ENCODE measurements around the gene SESN1. TPM values are rescaled to one million over a fixed set of nuclear protein-coding genes. Genes with fewer than 3 reads are reported as not detected.
A peak's percentile ranks its signal among the peaks of the same experiment; 100 is the strongest.
"Not testable (repeated sequence)": the region's sequence is repeated elsewhere in the genome, so short reads cannot be mapped to it uniquely, and the experiment has no call there.

Gene SESN1
- total RNA-seq, 1 experiment from 2014 or later: 24.4 TPM

GRCh38 chr6:109001291-109001894 lies 93.3 kb downstream of the SESN1 start:
- DNase-seq (ENCODE audit: low spot score): no peak

- no peak for DNase-seq (ENCODE audit: low spot score)
These were observed 94.4 kb downstream of the SESN1 start for GRCh38 chr6:109000289-109000688.

GRCh38 chr6:108999428-108999827 lies 95.2 kb downstream of the SESN1 start:
- no peak for DNase-seq (ENCODE audit: low spot score)

GRCh38 chr6:108998485-108998884 lies 96.2 kb downstream of the SESN1 start:
- DNase-seq (ENCODE audit: low spot score): no peak

- DNase-seq (ENCODE audit: low spot score): no peak
These were observed 98.4 kb downstream of the SESN1 start for GRCh38 chr6:108996208-108996607.

- DNase-seq (ENCODE audit: low spot score): no peak
These were observed 99.3 kb downstream of the SESN1 start for GRCh38 chr6:108995296-108995695.

GRCh38 chr6:108993876-108994275 lies 100.8 kb downstream of the SESN1 start:
- no peak for DNase-seq (ENCODE audit: low spot score)

- DNase-seq (ENCODE audit: low spot score): no peak
These were observed 104.9 kb downstream of the SESN1 start for GRCh38 chr6:108989700-108990099.

GRCh38 chr6:108988765-108989164 lies 105.9 kb downstream of the SESN1 start:
- no peak for DNase-seq (ENCODE audit: low spot score)

- DNase-seq (ENCODE audit: low spot score): no peak
These were observed 106.3 kb downstream of the SESN1 start for GRCh38 chr6:108988296-108988695.

GRCh38 chr6:108987156-108987555 lies 107.5 kb downstream of the SESN1 start:
- DNase-seq (ENCODE audit: low spot score): no peak

- no peak for DNase-seq (ENCODE audit: low spot score)
These were observed 109.3 kb downstream of the SESN1 start for GRCh38 chr6:108985301-108985700.

- no peak for DNase-seq (ENCODE audit: low spot score)
These were observed 111.5 kb downstream of the SESN1 start for GRCh38 chr6:108983151-108983550.

GRCh38 chr6:108982154-108983113 lies 112.2 kb downstream of the SESN1 start:
- DNase-seq (ENCODE audit: low spot score): no peak

GRCh38 chr6:108978638-108979037 lies 116.0 kb downstream of the SESN1 start:
- DNase-seq (ENCODE audit: low spot score): not testable (repeated sequence)

- DNase-seq (ENCODE audit: low spot score): no peak
These were observed 120.4 kb downstream of the SESN1 start for GRCh38 chr6:108974201-108974600.

GRCh38 chr6:108969776-108970175 lies 124.9 kb downstream of the SESN1 start:
- no peak for DNase-seq (ENCODE audit: low spot score)

GRCh38 chr6:108968325-108969316 lies 126.0 kb downstream of the SESN1 start:
- DNase-seq (ENCODE audit: low spot score): no peak

GRCh38 chr6:108966855-108967755 lies 127.5 kb downstream of the SESN1 start:
- DNase-seq (ENCODE audit: low spot score): peak; percentile 71

- no peak for DNase-seq (ENCODE audit: low spot score)
These were observed 128.4 kb downstream of the SESN1 start for GRCh38 chr6:108966251-108966650.

GRCh38 chr6:108961985-108962384 lies 132.7 kb downstream of the SESN1 start:
- DNase-seq (ENCODE audit: low spot score): no peak

Measured in A172 (cell line).